BLaER1 treated with 17β-estradiol and CSF1 and Interleukin-3, amounts not matched to agents 10 nM and 100 nM (cell line): Measurements from ENCODE around the gene INKA1.
A peak's percentile ranks its signal among the peaks of the same experiment; 100 is the strongest.

ENCODE experiments used
- H3K27ac ChIP-seq, 11 experiments: shearing (Covaris generic); formaldehyde crosslinking; 2 replicates each; pipeline ENCODE4 v1.8.1; 2022
- H3K27me3 ChIP-seq, 11 experiments: shearing (Covaris generic); formaldehyde crosslinking; 2 replicates each; pipeline ENCODE4 v1.8.1; 2022
- H3K36me3 ChIP-seq, 11 experiments: shearing (Covaris generic); formaldehyde crosslinking; 2 replicates each; pipeline ENCODE4 v1.8.1; 2022
- H3K4me1 ChIP-seq, 10 experiments: shearing (Covaris generic); formaldehyde crosslinking; 2 replicates each; pipeline ENCODE4 v1.8.1; 2022
- H3K4me2 ChIP-seq, 11 experiments: shearing (Covaris generic); formaldehyde crosslinking; 2 replicates each; pipeline ENCODE4 v1.8.1; 2022
- H3K4me3 ChIP-seq, 10 experiments: shearing (Covaris generic); formaldehyde crosslinking; 2 replicates each; pipeline ENCODE4 v1.8.1; 2022
- H3K9ac ChIP-seq, 11 experiments: shearing (Covaris generic); formaldehyde crosslinking; 2 replicates each; pipeline ENCODE4 v1.8.1; 2022
- H3K9me3 ChIP-seq, 11 experiments: shearing (Covaris generic); formaldehyde crosslinking; replicated peaks in 1 of 11; 2 replicates each; pipeline ENCODE4 v1.8.1; 2022
- H4K20me1 ChIP-seq, 11 experiments: shearing (Covaris generic); formaldehyde crosslinking; 2 replicates each; pipeline ENCODE4 v1.8.1; 2022
- Cebpa-rat ChIP-seq, 11 experiments: shearing (Covaris generic); IDR thresholded peaks; 2 replicates each; pipeline ENCODE4 v1.8.1; 2022

INKA1 gene

DNA sequence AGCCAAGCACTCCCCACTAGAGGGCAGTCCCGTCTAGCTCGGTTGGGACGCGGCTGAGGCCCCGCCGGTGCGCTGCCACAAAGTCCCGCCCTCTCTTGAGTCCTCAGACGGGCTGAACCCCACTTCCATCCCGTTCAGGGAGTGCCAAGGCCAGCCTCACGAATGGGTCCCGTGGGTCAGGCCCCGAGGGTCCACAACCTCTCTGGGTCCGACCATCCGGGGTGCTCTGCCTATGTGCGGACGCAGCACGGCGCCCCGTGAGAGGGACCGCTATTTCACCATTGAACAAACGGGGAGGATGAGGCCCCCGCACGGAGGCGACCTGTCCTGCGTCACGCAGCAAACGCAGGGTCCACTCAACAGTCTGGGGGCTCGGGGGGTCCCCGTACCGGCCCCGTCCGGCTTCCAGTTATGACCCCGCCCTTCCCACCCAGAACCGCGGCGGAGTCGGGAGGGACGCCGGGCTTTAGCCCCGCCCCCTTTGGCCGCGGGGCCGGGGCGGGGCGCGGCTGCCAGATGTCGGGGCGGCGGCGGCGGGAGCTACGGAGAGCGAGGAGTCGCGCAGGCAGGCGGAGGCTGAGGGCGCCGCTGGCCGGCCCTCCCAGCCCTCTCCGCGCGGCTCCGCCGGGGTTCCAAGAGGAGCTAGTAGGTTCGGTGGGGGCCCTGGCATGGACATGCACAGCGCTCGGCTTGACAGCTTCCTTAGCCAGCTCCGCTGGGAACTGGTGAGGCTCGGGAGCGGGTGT is at the start of gene INKA1:
TSS of gene INKA1 (plus strand) at position 543 of the 746 bp plus-strand sequence. CDS start at position 675, 132 bp downstream.
- Histone ChIP-seq H3K27ac (peak within 1 kb of the TSS; percentile 87 to 100 (median 100); a peak in 21 of 22 replicates), H3K4me3 (peak within 1 kb of the TSS; percentile 78 to 95 (median 88)), H3K4me2 (peak within 1 kb of the TSS; percentile 98 to 100 (median 100)), H3K9ac (peak within 1 kb of the TSS; percentile 82 to 99 (median 97)), H3K36me3 (peaks cover 0 to 12% (median 8%) of the 10 kb centered on the region in 11 experiments; a peak in 10 of 22 replicates), H4K20me1 (no peaks in the 10 kb centered on the region), H3K27me3 (peaks cover 6 to 16% (median 11%) of the 10 kb centered on the region in 11 experiments; a peak in 16 of 22 replicates), H3K9me3 (no peaks in the 10 kb centered on the region), H3K4me1 (peaks cover 44 to 62% (median 53%) of the 10 kb centered on the region in 10 experiments)
- TF ChIP-seq Cebpa-rat (IDR thresholded peaks at IDR 0.05): no peak

DNA sequence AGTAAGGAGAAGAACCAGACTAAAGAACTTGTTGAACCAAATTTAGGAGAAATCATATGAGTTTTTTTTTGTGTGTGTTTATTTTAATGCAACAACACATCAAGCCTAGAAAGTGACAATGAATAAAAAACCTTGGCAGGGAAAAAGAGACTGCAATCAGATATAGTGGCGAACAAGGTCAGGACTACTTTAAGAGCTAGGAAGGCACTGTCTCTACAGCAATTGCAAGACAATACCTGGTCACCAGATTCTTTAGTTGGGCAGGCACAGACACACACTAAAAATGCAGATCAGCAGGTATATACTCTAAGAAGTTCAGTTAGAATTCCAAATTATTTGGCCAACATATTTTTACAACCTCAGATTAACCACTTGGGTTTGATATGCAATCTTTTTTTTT is 48.5 kb upstream of the INKA1 start:
- H3K27me3 ChIP-seq: no peaks in the 10 kb centered on the region
- TF ChIP-seq Cebpa-rat (IDR thresholded peaks at IDR 0.05): no peak
- H3K9ac ChIP-seq: no peak overlapping the region
- no peaks in the 10 kb centered on the region for H3K9me3 ChIP-seq
- peaks cover 18 to 68% (median 30%) of the 10 kb centered on the region in 11 experiments; a peak in 21 of 22 replicates for H3K36me3 ChIP-seq
- H3K4me1 ChIP-seq: peaks cover 0 to 11% (median 7%) of the 10 kb centered on the region in 10 experiments; a peak in 7 of 20 replicates
- H4K20me1 ChIP-seq: peaks cover 84 to 100% (median 99%) of the 10 kb centered on the region in 11 experiments
- H3K4me2 ChIP-seq: no peak overlapping the region
- no peak overlapping the region for H3K4me3 ChIP-seq
- H3K27ac ChIP-seq: no peak overlapping the region

DNA sequence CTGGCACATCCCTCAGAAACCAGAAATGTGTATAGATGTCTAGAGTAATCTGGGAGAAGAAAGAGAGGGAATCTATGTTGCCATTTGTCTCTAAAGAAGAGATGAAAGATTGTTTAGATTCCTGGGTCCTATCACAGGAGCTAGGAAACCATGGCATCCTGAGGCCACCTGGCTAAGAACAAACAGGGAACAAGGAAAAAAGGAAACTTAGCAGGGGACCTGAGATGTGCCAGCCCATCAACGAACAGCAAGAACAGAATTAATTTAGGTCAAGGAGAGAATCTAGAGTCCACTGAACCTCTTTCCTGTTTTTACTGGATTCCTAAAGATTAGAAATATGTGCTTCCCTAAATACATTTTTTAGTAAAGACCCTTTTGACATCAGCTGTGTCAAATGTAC is 47.0 kb upstream of the INKA1 start:
- no peak overlapping the region for H3K27ac ChIP-seq
- no peaks in the 10 kb centered on the region for H3K27me3 ChIP-seq
- no peak overlapping the region for H3K4me3 ChIP-seq
- H3K4me1 ChIP-seq: peaks cover 6 to 23% (median 8%) of the 10 kb centered on the region in 10 experiments; a peak in 12 of 20 replicates
- TF ChIP-seq Cebpa-rat (IDR thresholded peaks at IDR 0.05): no peak
- no peak overlapping the region for H3K4me2 ChIP-seq
- peaks cover 11 to 66% (median 24%) of the 10 kb centered on the region in 11 experiments; a peak in 19 of 22 replicates for H3K36me3 ChIP-seq
- H3K9me3 ChIP-seq: no peaks in the 10 kb centered on the region
- no peak overlapping the region for H3K9ac ChIP-seq
- H4K20me1 ChIP-seq: peaks cover 83 to 100% (median 99%) of the 10 kb centered on the region in 11 experiments

DNA sequence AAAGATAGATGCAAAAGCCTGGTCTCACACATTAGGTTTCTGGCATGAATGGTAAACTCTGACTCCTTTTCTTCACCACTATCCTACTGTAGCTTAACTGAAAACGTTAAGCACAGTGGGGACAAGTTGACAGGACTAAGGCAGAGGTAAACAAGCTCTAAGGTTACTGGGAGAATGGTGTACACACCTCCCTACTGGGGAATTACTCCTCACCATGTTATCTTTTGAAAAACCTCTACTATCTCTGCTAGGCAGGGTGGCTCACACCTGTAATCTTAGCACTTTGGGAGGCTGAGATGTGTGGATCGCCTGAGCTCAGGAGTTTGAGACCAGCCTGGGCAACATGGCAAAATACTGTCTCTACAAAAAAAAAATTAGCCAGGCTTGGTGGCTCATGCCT is 45.9 kb upstream of the INKA1 start:
- Histone ChIP-seq H3K4me1 (peaks cover 6 to 23% (median 8%) of the 10 kb centered on the region in 10 experiments; a peak in 12 of 20 replicates), H3K9me3 (no peaks in the 10 kb centered on the region)

DNA sequence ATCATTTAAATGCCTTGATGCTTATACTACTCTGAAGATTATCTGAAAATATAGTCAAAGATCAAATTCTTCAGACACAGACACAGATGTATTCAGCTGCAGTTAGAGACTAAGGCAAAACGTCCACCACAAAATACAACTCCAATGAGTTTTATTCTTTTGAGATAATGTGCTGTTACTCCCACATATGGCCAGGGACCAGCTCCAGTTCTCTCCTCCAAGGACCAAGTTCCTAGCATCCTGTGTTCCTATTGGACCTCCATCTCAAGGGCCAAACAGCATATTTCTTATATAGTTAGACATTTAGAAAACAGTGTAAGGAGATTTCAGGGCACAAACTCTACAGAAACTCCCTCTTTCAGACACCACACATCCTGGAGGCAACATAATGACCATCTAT is 43.8 kb upstream of the INKA1 start:
- Histone ChIP-seq H3K4me3 (no peak overlapping the region), H3K9ac (no peak overlapping the region), H3K4me2 (no peak overlapping the region), H3K4me1 (peaks cover 6 to 15% (median 8%) of the 10 kb centered on the region in 10 experiments; a peak in 12 of 20 replicates), H4K20me1 (peaks cover 84 to 100% (median 99%) of the 10 kb centered on the region in 11 experiments), H3K36me3 (peaks cover 14 to 72% (median 31%) of the 10 kb centered on the region in 11 experiments; a peak in 21 of 22 replicates), H3K27me3 (no peaks in the 10 kb centered on the region), H3K27ac (no peak overlapping the region), H3K9me3 (no peaks in the 10 kb centered on the region)
- no peak for TF ChIP-seq Cebpa-rat (IDR thresholded peaks at IDR 0.05)

More for the DNA sequence above, 45.9 kb upstream of the INKA1 start:
- Histone ChIP-seq H3K27me3 (no peaks in the 10 kb centered on the region), H3K27ac (no peak overlapping the region), H3K4me2 (peak overlapping the region in 1 of 11 experiments; percentile 3; a peak in 1 of 22 replicates), H3K9ac (no peak overlapping the region), H3K4me3 (no peak overlapping the region), H3K36me3 (peaks cover 5 to 63% (median 24%) of the 10 kb centered on the region in 11 experiments; a peak in 18 of 22 replicates), H4K20me1 (peaks cover 88 to 100% (median 100%) of the 10 kb centered on the region in 11 experiments)
- TF ChIP-seq Cebpa-rat (IDR thresholded peaks at IDR 0.05): no peak

DNA sequence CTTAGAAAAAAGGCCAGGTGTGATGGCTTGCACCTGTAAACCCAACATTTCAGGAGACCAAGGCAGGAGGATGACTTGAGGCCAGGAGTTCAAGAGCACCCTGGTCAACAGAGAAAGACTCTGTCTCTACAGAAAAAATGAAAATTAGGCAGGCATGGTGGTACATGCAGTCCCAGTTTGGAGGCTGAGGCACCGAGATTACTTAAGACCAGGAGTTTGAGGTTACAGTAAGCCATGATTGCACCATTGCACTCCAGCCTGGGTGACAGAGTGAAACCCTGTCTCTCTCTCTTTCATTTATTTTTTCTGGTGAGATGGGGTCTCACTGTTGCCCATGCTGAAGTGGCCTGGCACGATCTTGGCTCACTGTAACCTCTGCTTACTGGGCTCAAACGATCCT is 41.4 kb upstream of the INKA1 start:
- Histone ChIP-seq H3K4me3 (no peak overlapping the region), H3K9ac (no peak overlapping the region), H3K36me3 (peaks cover 36 to 90% (median 49%) of the 10 kb centered on the region in 11 experiments), H3K9me3 (no peaks in the 10 kb centered on the region), H3K27me3 (no peaks in the 10 kb centered on the region), H4K20me1 (peaks cover 83 to 100% (median 99%) of the 10 kb centered on the region in 11 experiments), H3K4me1 (peaks cover 6 to 15% (median 8%) of the 10 kb centered on the region in 10 experiments; a peak in 12 of 20 replicates), H3K4me2 (no peak overlapping the region), H3K27ac (no peak overlapping the region)
- TF ChIP-seq Cebpa-rat (IDR thresholded peaks at IDR 0.05): no peak

DNA sequence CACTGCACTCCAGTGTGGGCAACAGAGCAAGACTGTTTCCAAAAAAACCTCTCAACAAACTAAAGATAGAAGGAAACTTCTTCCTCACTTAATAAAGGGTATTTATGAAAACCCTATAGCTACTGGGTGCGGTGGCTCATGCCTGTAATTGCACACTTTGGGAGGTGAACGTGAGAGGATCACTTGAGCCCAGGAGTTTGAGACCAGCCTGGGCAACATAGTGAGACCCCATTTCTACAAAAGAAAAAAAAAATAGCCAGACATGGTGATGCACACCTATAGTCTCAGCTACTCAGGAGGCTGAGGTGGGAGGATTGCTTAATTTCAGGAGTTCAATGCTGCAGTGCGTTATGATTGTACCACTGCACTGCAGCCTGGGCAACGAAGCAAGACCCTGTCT is 39.1 kb upstream of the INKA1 start:
- Histone ChIP-seq H3K9me3 (no peaks in the 10 kb centered on the region), H3K4me2 (no peak overlapping the region), H3K4me3 (no peak overlapping the region), H3K27me3 (no peaks in the 10 kb centered on the region), H3K27ac (no peak overlapping the region), H4K20me1 (peaks cover 79 to 100% (median 99%) of the 10 kb centered on the region in 11 experiments), H3K36me3 (peaks cover 42 to 96% (median 60%) of the 10 kb centered on the region in 11 experiments), H3K9ac (no peak overlapping the region), H3K4me1 (peaks cover 0 to 15% (median 3%) of the 10 kb centered on the region in 10 experiments; a peak in 7 of 20 replicates)
- no peak for TF ChIP-seq Cebpa-rat (IDR thresholded peaks at IDR 0.05)

DNA sequence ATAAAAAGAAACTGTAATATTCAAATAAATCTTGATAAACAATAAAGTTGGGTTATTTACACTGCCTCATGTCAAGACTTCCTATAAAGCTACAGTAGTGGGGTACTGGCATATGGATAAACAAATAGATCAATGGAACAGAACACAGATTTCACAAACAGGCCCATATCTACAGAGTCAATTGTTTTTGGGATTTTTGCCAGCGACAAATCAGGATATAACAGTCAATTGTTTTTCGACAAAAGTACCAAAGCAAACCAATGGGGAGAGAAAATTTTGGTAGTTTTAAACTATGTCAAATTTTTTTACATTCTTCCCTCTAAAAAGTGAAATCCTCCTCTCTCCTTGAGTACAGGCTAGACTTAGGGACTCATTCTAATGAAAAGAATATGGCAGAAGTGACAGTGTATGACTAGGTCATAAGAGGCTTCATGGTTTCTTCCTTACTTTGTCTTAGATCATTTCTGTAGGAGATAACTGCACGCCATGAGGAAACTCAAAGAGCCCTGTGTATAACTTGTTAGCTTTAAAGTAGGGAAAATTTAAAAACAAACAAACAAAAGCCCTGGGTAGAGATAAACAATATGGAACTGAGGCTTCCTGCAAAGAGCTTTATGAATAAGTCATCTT is 33.7 kb upstream of the INKA1 start:
- Histone ChIP-seq H3K9me3 (no peaks in the 10 kb centered on the region), H3K27me3 (no peaks in the 10 kb centered on the region), H3K36me3 (peaks cover 41 to 74% (median 66%) of the 10 kb centered on the region in 11 experiments), H3K4me1 (no peaks in the 10 kb centered on the region), H4K20me1 (peaks cover 88 to 100% (median 100%) of the 10 kb centered on the region in 11 experiments), H3K9ac (no peak overlapping the region), H3K27ac (no peak overlapping the region), H3K4me3 (no peak overlapping the region), H3K4me2 (no peak overlapping the region)
- no peak for TF ChIP-seq Cebpa-rat (IDR thresholded peaks at IDR 0.05)

DNA sequence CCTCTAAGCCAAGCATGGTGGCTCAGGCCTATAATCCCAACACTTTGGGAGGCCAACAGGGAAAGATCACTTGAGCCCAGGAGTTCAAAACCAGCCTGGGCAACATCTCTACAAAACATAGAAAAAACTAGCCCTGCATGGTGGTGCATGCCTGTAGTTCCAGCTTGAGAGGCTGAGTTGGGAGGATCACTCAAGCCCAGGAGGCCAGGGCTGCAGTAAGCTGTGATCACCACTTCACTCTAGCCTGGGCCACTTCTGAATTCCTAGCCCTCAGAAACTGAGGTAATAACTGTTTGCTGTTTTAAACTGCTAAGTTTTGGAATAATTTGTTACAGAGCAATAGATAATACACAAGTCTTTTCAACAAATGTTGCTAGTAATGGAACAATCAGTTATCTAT is 33.1 kb upstream of the INKA1 start:
- no peak for TF ChIP-seq Cebpa-rat (IDR thresholded peaks at IDR 0.05)
- H4K20me1 ChIP-seq: peaks cover 86 to 100% (median 100%) of the 10 kb centered on the region in 11 experiments

More for the DNA sequence above, 33.1 kb upstream of the INKA1 start:
- Histone ChIP-seq H3K27ac (no peak overlapping the region), H3K9ac (no peak overlapping the region), H3K4me2 (no peak overlapping the region), H3K27me3 (no peaks in the 10 kb centered on the region), H3K4me3 (no peak overlapping the region), H3K36me3 (peaks cover 37 to 72% (median 62%) of the 10 kb centered on the region in 11 experiments), H3K9me3 (no peaks in the 10 kb centered on the region), H3K4me1 (no peaks in the 10 kb centered on the region)
